ENCODE data around the gene CYTH3. TPM values are rescaled to one million over a fixed set of nuclear protein-coding genes. Genes with fewer than 3 reads are reported as not detected.

Gene CYTH3
- total and polyA plus RNA-seq, 2 of the 8 experiments (the other 6 are each of a cell fraction or from before 2014, with no cell fraction given) = 10.3 to 11.9 TPM

- no peak for TF ChIP-seq ASH2L (IDR thresholded peaks at IDR 0.05; ENCODE audit: low read length)
- no peak for TF ChIP-seq NANOG (IDR thresholded peaks at IDR 0.05; ENCODE audit: insufficient read depth, low read depth, low read length, poor library complexity, severe bottlenecking)
Measured at GRCh38 chr7:6248581-6248980, 23.8 kb downstream of the CYTH3 start (continued).

Data from H1 (cell line).